IMR-90 (cell line): ENCODE data around the gene TMEM212. TPM values are rescaled to one million over a fixed set of nuclear protein-coding genes. Genes with fewer than 3 reads are reported as not detected.
A peak's percentile ranks its signal among the peaks of the same experiment; 100 is the strongest.

Source experiments
- ATAC-seq: fragments of 200-7000 bp; cut with Tn5 transposase; 2 replicates; pipeline ENCODE4 v1.9.1; 2020; ENCODE audit warnings: low read depth, mild to moderate bottlenecking, moderate library complexity
- BruUV-seq: library from RNA; stranded (reverse); fragments of 400-500 nt; replicated peaks from 2 replicates; lab custom pipeline; 2021; lab: Mats Ljungman, UMichigan
- CTCF ChIA-PET: fragments of 300-600 bp; formaldehyde crosslinking; extraction: SDS; loops from one replicate; lab custom pipeline; 2021; ENCODE audit warnings: antibody characterized with exemption; lab: Yijun Ruan, JAX
- POLR2A ChIA-PET: fragments of 300-600 bp; sonication (Branson Sonifier 250); formaldehyde crosslinking; loops from one replicate; lab custom pipeline; 2022; ENCODE audit warnings: antibody characterized with exemption; ENCODE audit not compliant: unreplicated experiment; lab: Charles Lee
- DNase-seq: peaks from one replicate; pipeline ENCODE4 v3.0.0; 2013
- H2AFZ ChIP-seq: replicated peaks from 2 replicates; pipeline ENCODE3; 2013; ENCODE audit warnings: low read length, mild to moderate bottlenecking; ENCODE audit not compliant: poor library complexity
- H2AK5ac ChIP-seq: 2 replicates; pipeline ENCODE4 v1.6.1; 2013; ENCODE audit warnings: low read depth, low read length, inconsistent platforms
- H2AK9ac ChIP-seq: replicated peaks from 2 replicates; pipeline ENCODE3; 2013; ENCODE audit warnings: mild to moderate bottlenecking, low read depth, low read length, moderate library complexity; ENCODE audit not compliant: poor library complexity
- H2BK120ac ChIP-seq: 2 replicates; pipeline ENCODE4 v1.6.1; 2013; ENCODE audit warnings: low read depth, low read length, inconsistent platforms
- H2BK15ac ChIP-seq: 3 replicates; pipeline ENCODE4 v1.6.1; 2013; ENCODE audit warnings: low read depth, low read length, inconsistent platforms
- H2BK20ac ChIP-seq: 2 replicates; pipeline ENCODE4 v1.6.1; 2013; ENCODE audit warnings: low read depth, mild to moderate bottlenecking, inconsistent platforms, low read length, moderate library complexity
- H2BK5ac ChIP-seq: 2 replicates; pipeline ENCODE4 v1.6.1; 2013; ENCODE audit warnings: mild to moderate bottlenecking, low read depth, low read length, inconsistent platforms; ENCODE audit not compliant: poor library complexity, severe bottlenecking
- H3K14ac ChIP-seq: replicated peaks from 2 replicates; pipeline ENCODE4 v1.6.1; 2013; ENCODE audit warnings: low read depth, low read length, inconsistent platforms
- H3K18ac ChIP-seq: 2 replicates; pipeline ENCODE4 v1.6.1; 2013; ENCODE audit warnings: low read depth, low read length, control low read depth
- H3K23ac ChIP-seq: 2 replicates; pipeline ENCODE4 v1.6.1; 2013; ENCODE audit warnings: low read depth, low read length, inconsistent platforms
- H3K27ac ChIP-seq: 2 replicates; pipeline ENCODE4 v1.5.1; 2013; ENCODE audit warnings: mild to moderate bottlenecking, control low read depth, low read length; ENCODE audit not compliant: insufficient read depth
- H3K27me3 ChIP-seq: 2 replicates; pipeline ENCODE4 v1.6.1; 2013; ENCODE audit warnings: low read length; ENCODE audit not compliant: control insufficient read depth, insufficient read depth
- H3K36me3 ChIP-seq: 2 replicates; pipeline ENCODE4 v1.6.1; 2013; ENCODE audit warnings: low read length, mixed read lengths; ENCODE audit not compliant: control insufficient read depth, insufficient read depth
- H3K4ac ChIP-seq: 2 replicates; pipeline ENCODE4 v1.6.1; 2013; ENCODE audit warnings: low read depth, low read length, inconsistent platforms
- H3K4me1 ChIP-seq: 2 replicates; pipeline ENCODE4 v1.6.1; 2013; ENCODE audit warnings: low read length, mixed read lengths; ENCODE audit not compliant: control insufficient read depth, insufficient read depth
- H3K4me2 ChIP-seq: 2 replicates; pipeline ENCODE4 v1.6.1; 2013; ENCODE audit warnings: low read depth, mild to moderate bottlenecking, control low read depth, low read length, moderate library complexity
- H3K4me3 ChIP-seq: 2 replicates; pipeline ENCODE4 v1.5.1; 2013; ENCODE audit warnings: low read depth, mild to moderate bottlenecking, control low read depth, low read length, moderate library complexity; ENCODE audit not compliant: insufficient read depth
- H3K56ac ChIP-seq: 2 replicates; pipeline ENCODE4 v1.6.1; 2013; ENCODE audit warnings: low read length, inconsistent platforms; ENCODE audit not compliant: insufficient read depth; ENCODE audit errors: extremely low read depth
- H3K79me1 ChIP-seq, 2 experiments: 2 replicates each; pipeline ENCODE4 v1.6.1; 2013; ENCODE audit warnings: low read length in 2 of 2, inconsistent platforms in 1 of 2, low read depth in 1 of 2
- H3K9ac ChIP-seq: 2 replicates; pipeline ENCODE4 v1.6.1; 2013; ENCODE audit warnings: low read depth, low read length, control low read depth
- H3K9me1 ChIP-seq: 2 replicates; pipeline ENCODE4 v1.6.1; 2013; ENCODE audit warnings: low read length, inconsistent platforms; ENCODE audit not compliant: insufficient read depth
- H3K9me3 ChIP-seq: 2 replicates; pipeline ENCODE4 v1.6.1; 2013; ENCODE audit warnings: low read length; ENCODE audit not compliant: control insufficient read depth, insufficient read depth
- H4K20me1 ChIP-seq: 2 replicates; pipeline ENCODE4 v1.6.1; 2013; ENCODE audit warnings: low read length, inconsistent platforms; ENCODE audit not compliant: insufficient read depth
- H4K5ac ChIP-seq: 2 replicates; pipeline ENCODE4 v1.6.1; 2013; ENCODE audit warnings: mild to moderate bottlenecking, low read depth, low read length, control low read depth
- H4K8ac ChIP-seq, 2 experiments: 2 replicates each; pipeline ENCODE4 v1.6.1; 2013; ENCODE audit warnings: low read depth in 2 of 2, low read length in 2 of 2, control low read depth in 1 of 2, inconsistent platforms in 1 of 2
- H4K91ac ChIP-seq: 2 replicates; pipeline ENCODE4 v1.6.1; 2013; ENCODE audit warnings: low read depth, low read length, inconsistent platforms; ENCODE audit not compliant: insufficient read depth
- BHLHE40 ChIP-seq: fragments of 150-350 bp; IDR thresholded peaks from 2 replicates; pipeline ENCODE4 v1.6.1; 2016; ENCODE audit warnings: mild to moderate bottlenecking, low read depth, low read length
- CEBPB ChIP-seq: IDR thresholded peaks from 2 replicates; pipeline ENCODE4 v1.6.1; 2012; ENCODE audit warnings: low read depth, low read length, improper control_type of control experiment
- CHD1 ChIP-seq: IDR thresholded peaks from 2 replicates; pipeline ENCODE4 v1.6.1; 2012; ENCODE audit warnings: low read depth, low read length, improper control_type of control experiment
- FOS ChIP-seq: fragments of 150-350 bp; IDR thresholded peaks from 2 replicates; pipeline ENCODE4 v1.6.1; 2016; ENCODE audit warnings: low read depth, low read length
- MAFK ChIP-seq: IDR thresholded peaks from 2 replicates; pipeline ENCODE4 v1.6.1; 2012; ENCODE audit warnings: low read depth, low read length, improper control_type of control experiment
- MAZ ChIP-seq: IDR thresholded peaks from 2 replicates; pipeline ENCODE4 v1.6.1; 2012; ENCODE audit warnings: low read depth, mild to moderate bottlenecking, low read length, improper control_type of control experiment, moderate library complexity, borderline replicate concordance
- MXI1 ChIP-seq: IDR thresholded peaks from 2 replicates; pipeline ENCODE4 v1.6.1; 2012; ENCODE audit warnings: low read depth, mild to moderate bottlenecking, low read length, moderate library complexity, borderline replicate concordance
- NFE2L2 ChIP-seq: fragments of 150-350 bp; IDR thresholded peaks from 2 replicates; pipeline ENCODE4 v1.6.1; 2016; ENCODE audit warnings: low read depth, mild to moderate bottlenecking, low read length
- POLR2A ChIP-seq: IDR thresholded peaks from 2 replicates; pipeline ENCODE4 v1.6.1; 2012; ENCODE audit warnings: mild to moderate bottlenecking, low read depth, low read length
- RAD21 ChIP-seq: IDR thresholded peaks from 2 replicates; pipeline ENCODE4 v1.6.1; 2012; ENCODE audit warnings: low read length, improper control_type of control experiment
- RCOR1 ChIP-seq: IDR thresholded peaks from 2 replicates; pipeline ENCODE4 v1.6.1; 2012; ENCODE audit warnings: mild to moderate bottlenecking, low read length, improper control_type of control experiment; ENCODE audit not compliant: insufficient replicate concordance
- RFX5 ChIP-seq: IDR thresholded peaks from 2 replicates; pipeline ENCODE4 v1.8.0; 2012; ENCODE audit warnings: low read depth, mild to moderate bottlenecking, low read length, moderate library complexity
- SMC3 ChIP-seq: fragments of 150-350 bp; IDR thresholded peaks from 2 replicates; pipeline ENCODE4 v1.6.1; 2016; ENCODE audit warnings: low read depth, mild to moderate bottlenecking, antibody characterized with exemption, low read length, moderate library complexity
- WGBS, 2 experiments: methylation state at CpG; one replicate each; pipeline versions ENCODE4 v1.1.5 to v1.1.7; 2013; ENCODE audit warnings: missing lambda C conversion rate in 2 of 2; ENCODE audit not compliant: insufficient read length in 1 of 2; ENCODE audit errors: extremely low coverage in 2 of 2; 5-methylcytosine and 5-hydroxymethylcytosine counted together
- dilution Hi-C: fragments of 300-500 bp; cut with HindIII; formaldehyde crosslinking; loops from one replicate; pipeline ENCODE4 v1.14.3; 2018; ENCODE audit warnings: low sequenced_read_pairs; ENCODE audit not compliant: unreplicated experiment
- in situ Hi-C: fragments of 300-500 bp; cut with MboI; formaldehyde crosslinking; loops from 3 replicates; pipeline ENCODE4 v1.14.3; 2019; ENCODE audit warnings: low sequenced_read_pairs, inconsistent platforms, mixed read lengths
- intact Hi-C: fragments of 100-400 bp; cut with micrococcal nuclease; formaldehyde crosslinking; loops from 2 replicates; pipeline ENCODE4 v1.10.0; 2022
- polyA plus RNA-seq, 3 experiments: library from polyadenylated mRNA; depleted of rRNA; stranded (reverse); fragments of >200 nt; gene quantifications; 2 replicates each; pipeline ENCODE4 v1.2.3, GENCODE V29; 2012; ENCODE audit warnings: low replicate concordance in 1 of 3
- total RNA-seq: library from RNA; depleted of rRNA; stranded (reverse); fragments of >200 nt; gene quantifications from 2 replicates; pipeline ENCODE4 v1.2.3, GENCODE V29; 2012
- TF ChIP-seq, protein P1 (sequence below): fragments of 150-350 bp; IDR thresholded peaks from 2 replicates; pipeline ENCODE4 v1.6.1; 2016; ENCODE audit warnings: low read depth, mild to moderate bottlenecking, low read length, moderate library complexity, borderline replicate concordance
- TF ChIP-seq, protein P2 (sequence below): conservative IDR thresholded peaks from 2 replicates; pipeline ENCODE4 v1.5.1; 2012; ENCODE audit warnings: mild to moderate bottlenecking, low read depth, low read length, improper control_type of control experiment
- TF ChIP-seq, protein P3 (sequence below): fragments of 150-350 bp; IDR thresholded peaks from 2 replicates; pipeline ENCODE4 v1.6.1; 2017; ENCODE audit warnings: mild to moderate bottlenecking, antibody characterized with exemption, low read length, low read depth

Gene TMEM212
- total and polyA plus RNA-seq, 2 of the 4 experiments (the other 2 are of a cell fraction): not detected

DNA sequence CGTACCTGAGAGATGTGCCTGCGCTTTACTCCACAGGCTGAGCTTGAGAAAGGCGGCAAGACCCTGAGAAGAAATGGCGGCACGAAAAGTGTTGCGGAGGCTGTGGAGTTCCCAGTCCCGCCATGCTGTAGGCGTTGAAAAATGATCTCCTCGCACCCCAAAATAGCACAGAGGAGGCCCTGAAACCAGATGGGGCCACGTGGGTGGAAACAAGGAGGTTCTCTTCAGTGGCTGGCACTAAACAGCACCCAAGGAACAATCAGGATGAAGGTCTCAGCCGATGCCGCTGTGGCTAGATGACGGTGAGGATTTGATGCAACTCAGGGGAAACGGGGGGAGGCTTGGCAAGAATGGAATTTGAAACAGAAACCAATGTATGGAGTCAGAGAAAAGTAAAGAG, 57.3 kb downstream of the TMEM212 start:
- DNase-seq: no peak
- dilution Hi-C loops: no loop called here
- H3K4me2 ChIP-seq: no peak overlapping the region
- H3K4me1 ChIP-seq: peaks cover 10% of the 10 kb centered on the region
- no peak overlapping the region for H4K91ac ChIP-seq
- TF ChIP-seq FOS: no peak
- no peak for TF ChIP-seq MXI1
- TF ChIP-seq RAD21: no peak
- no peak for TF ChIP-seq SMC3
- TF ChIP-seq, protein P1, sequence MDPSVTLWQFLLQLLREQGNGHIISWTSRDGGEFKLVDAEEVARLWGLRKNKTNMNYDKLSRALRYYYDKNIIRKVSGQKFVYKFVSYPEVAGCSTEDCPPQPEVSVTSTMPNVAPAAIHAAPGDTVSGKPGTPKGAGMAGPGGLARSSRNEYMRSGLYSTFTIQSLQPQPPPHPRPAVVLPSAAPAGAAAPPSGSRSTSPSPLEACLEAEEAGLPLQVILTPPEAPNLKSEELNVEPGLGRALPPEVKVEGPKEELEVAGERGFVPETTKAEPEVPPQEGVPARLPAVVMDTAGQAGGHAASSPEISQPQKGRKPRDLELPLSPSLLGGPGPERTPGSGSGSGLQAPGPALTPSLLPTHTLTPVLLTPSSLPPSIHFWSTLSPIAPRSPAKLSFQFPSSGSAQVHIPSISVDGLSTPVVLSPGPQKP: no peak
- TF ChIP-seq, protein P2, sequence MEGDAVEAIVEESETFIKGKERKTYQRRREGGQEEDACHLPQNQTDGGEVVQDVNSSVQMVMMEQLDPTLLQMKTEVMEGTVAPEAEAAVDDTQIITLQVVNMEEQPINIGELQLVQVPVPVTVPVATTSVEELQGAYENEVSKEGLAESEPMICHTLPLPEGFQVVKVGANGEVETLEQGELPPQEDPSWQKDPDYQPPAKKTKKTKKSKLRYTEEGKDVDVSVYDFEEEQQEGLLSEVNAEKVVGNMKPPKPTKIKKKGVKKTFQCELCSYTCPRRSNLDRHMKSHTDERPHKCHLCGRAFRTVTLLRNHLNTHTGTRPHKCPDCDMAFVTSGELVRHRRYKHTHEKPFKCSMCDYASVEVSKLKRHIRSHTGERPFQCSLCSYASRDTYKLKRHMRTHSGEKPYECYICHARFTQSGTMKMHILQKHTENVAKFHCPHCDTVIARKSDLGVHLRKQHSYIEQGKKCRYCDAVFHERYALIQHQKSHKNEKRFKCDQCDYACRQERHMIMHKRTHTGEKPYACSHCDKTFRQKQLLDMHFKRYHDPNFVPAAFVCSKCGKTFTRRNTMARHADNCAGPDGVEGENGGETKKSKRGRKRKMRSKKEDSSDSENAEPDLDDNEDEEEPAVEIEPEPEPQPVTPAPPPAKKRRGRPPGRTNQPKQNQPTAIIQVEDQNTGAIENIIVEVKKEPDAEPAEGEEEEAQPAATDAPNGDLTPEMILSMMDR: no peak
- TF ChIP-seq, protein P3, sequence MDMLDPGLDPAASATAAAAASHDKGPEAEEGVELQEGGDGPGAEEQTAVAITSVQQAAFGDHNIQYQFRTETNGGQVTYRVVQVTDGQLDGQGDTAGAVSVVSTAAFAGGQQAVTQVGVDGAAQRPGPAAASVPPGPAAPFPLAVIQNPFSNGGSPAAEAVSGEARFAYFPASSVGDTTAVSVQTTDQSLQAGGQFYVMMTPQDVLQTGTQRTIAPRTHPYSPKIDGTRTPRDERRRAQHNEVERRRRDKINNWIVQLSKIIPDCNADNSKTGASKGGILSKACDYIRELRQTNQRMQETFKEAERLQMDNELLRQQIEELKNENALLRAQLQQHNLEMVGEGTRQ: no peak
- no peak for TF ChIP-seq RFX5
- TF ChIP-seq NFE2L2: no peak
- no peak for TF ChIP-seq RCOR1
- TF ChIP-seq BHLHE40: no peak
- no peak for TF ChIP-seq POLR2A
- no peak for TF ChIP-seq CEBPB
- TF ChIP-seq CHD1: no peak
- no peak for TF ChIP-seq MAFK
- TF ChIP-seq MAZ: no peak
- POLR2A ChIA-PET: interaction anchor here (0.7 kb wide), 1 partner anchor 95 kb away, joined by 3 read pairs; no protein-coding TSS in a partner anchor
- no peak overlapping the region for H4K8ac ChIP-seq
- no peak overlapping the region for H3K27ac ChIP-seq
- ATAC-seq: no peak
- H3K36me3 ChIP-seq: no peaks in the 10 kb centered on the region
- intact Hi-C loops: no loop called here
- H2BK15ac ChIP-seq: 0 out of 3 replicates have a peak overlapping the region, but pooled peaks have one; percentile 28
- H3K18ac ChIP-seq: no peak overlapping the region; the same call in 1 of the 2 replicates
- H3K9me3 ChIP-seq: no peaks in the 10 kb centered on the region
- no peak overlapping the region for H3K9ac ChIP-seq
- no peaks in the 10 kb centered on the region for H3K27me3 ChIP-seq
- H3K9me1 ChIP-seq: 0 out of 2 replicates have a peak, but pooled peaks cover 2% of the 10 kb centered on the region
- no peak overlapping the region for H3K56ac ChIP-seq
- H2BK120ac ChIP-seq: no peak overlapping the region
- no peak overlapping the region for H3K4me3 ChIP-seq
- no peak overlapping the region for H2AK9ac ChIP-seq
- H2AFZ ChIP-seq: no peak overlapping the region
- 0 out of 2 replicates have a peak overlapping the region, but pooled peaks have one; percentile 43 for H2AK5ac ChIP-seq
- peak overlapping the region; percentile 20; the same call in 1 of the 2 replicates for H3K4ac ChIP-seq
- 0 out of 2 replicates have a peak overlapping the region, but pooled peaks have one; percentile 30 for H2BK20ac ChIP-seq
- peak overlapping the region; percentile 70; the same call in 1 of the 2 replicates for H4K5ac ChIP-seq
- H3K14ac ChIP-seq: no peak overlapping the region
- WGBS, 2 experiments: 94% methylated on average over 14 of the region's 14 CpGs; no CpG with 5 or more reads in 1 of the 2 experiments
- CTCF ChIA-PET: interaction anchor here (0.7 kb wide), 1 partner anchor 139 kb away, joined by 4 read pairs; no protein-coding TSS in a partner anchor
- BruUV-seq: no TSS peak
- H3K23ac ChIP-seq: no peak overlapping the region
- H2BK5ac ChIP-seq: no peak overlapping the region
- no peaks in the 10 kb centered on the region for H3K79me1 ChIP-seq
- in situ Hi-C loops: no loop called here
- no peaks in the 10 kb centered on the region for H4K20me1 ChIP-seq
